Activated T-helper 1 cell treated with Interleukin-2 at 50 U/mL for 16 hours (primary cell): ENCODE data around the gene C20orf202.
"Not testable (repeated sequence)": the region's sequence is repeated elsewhere in the genome, so short reads cannot be mapped to it uniquely, and the experiment has no call there.

Experiments used
- DNase-seq: peaks from one replicate; pipeline ENCODE4 v3.0.0-alpha.2; 2020; ENCODE audit warnings: low read depth

C20orf202 gene

GRCh38 chr20:1209447-1210387 lies 6.5 kb downstream of the C20orf202 start:
- DNase-seq: no peak

GRCh38 chr20:1210501-1210900 lies 7.2 kb downstream of the C20orf202 start:
- DNase-seq: no peak

- no peak for DNase-seq
Measured at GRCh38 chr20:1212023-1212422, 8.8 kb downstream of the C20orf202 start.

- DNase-seq: peak; percentile 42
Measured at GRCh38 chr20:1212607-1213396, 9.5 kb downstream of the C20orf202 start.

GRCh38 chr20:1214838-1215261 lies 11.6 kb downstream of the C20orf202 start:
- DNase-seq: no peak

- DNase-seq: no peak
Measured at GRCh38 chr20:1215386-1216170, 12.3 kb downstream of the C20orf202 start.

GRCh38 chr20:1216527-1217427 lies 13.5 kb downstream of the C20orf202 start:
- not testable (repeated sequence) for DNase-seq

- DNase-seq: not testable (repeated sequence)
Measured at GRCh38 chr20:1222750-1223149, 19.5 kb downstream of the C20orf202 start.

GRCh38 chr20:1224205-1224890 lies 21.1 kb downstream of the C20orf202 start:
- no peak for DNase-seq

GRCh38 chr20:1225263-1225782 lies 22.1 kb downstream of the C20orf202 start:
- DNase-seq: no peak

- DNase-seq: peak; percentile 72
Measured at GRCh38 chr20:1225783-1226654, 22.8 kb downstream of the C20orf202 start, which contains the start of gene RAD21L1. RAD21L1 (plus strand) TSS chr20:1226044; CDS start chr20:1228454, 2,410 bp downstream.

- no peak for DNase-seq
Measured at GRCh38 chr20:1229541-1229940, 26.3 kb downstream of the C20orf202 start.

- DNase-seq: no peak
Measured at GRCh38 chr20:1232286-1233111, 29.2 kb downstream of the C20orf202 start.

GRCh38 chr20:1240549-1240948 lies 37.3 kb downstream of the C20orf202 start:
- no peak for DNase-seq

- DNase-seq: no peak
Measured at GRCh38 chr20:1241456-1241855, 38.2 kb downstream of the C20orf202 start.

- DNase-seq: no peak
Measured at GRCh38 chr20:1242099-1242498, 38.8 kb downstream of the C20orf202 start.

- no peak for DNase-seq
Measured at GRCh38 chr20:1242530-1242929, 39.3 kb downstream of the C20orf202 start.

GRCh38 chr20:1245578-1245977 lies 42.3 kb downstream of the C20orf202 start:
- DNase-seq: no peak
